ENCODE data around the gene HDAC9.

- no peak for TF ChIP-seq CTCF (IDR thresholded peaks at IDR 0.05)
- no peak for TF ChIP-seq POLR2A (IDR thresholded peaks at IDR 0.05)
Observed at GRCh38 chr7:18941207-18941606, 445.7 kb downstream of the HDAC9 start.
